ENCODE data around the gene PAQR9. TPM values are rescaled to one million over a fixed set of nuclear protein-coding genes. Genes with fewer than 3 reads are reported as not detected.

PAQR9 gene
- total and polyA plus RNA-seq, 9 of the 15 experiments (the other 6 are each of a cell fraction or from before 2014, with no cell fraction given), result 0.04 to 0.58 (median 0.22) TPM

- ChIA-PET CTCF (ENCODE audit: low intra/inter-chr PET ratio) (no interaction called here), POLR2A (interaction anchor here (0.6 kb wide), 1 partner anchor 107 kb away, joined by 3 read pairs; no protein-coding TSS in a partner anchor)
- H3K9me3 ChIP-seq (replicated peaks; ENCODE audit: control insufficient read depth, insufficient read depth, low read depth, low read length), result peaks cover 2% of the 10 kb centered on the region; the same call in 1 of the 2 replicates
- H3K36me3 ChIP-seq (ENCODE audit: control insufficient read depth, insufficient read depth, low read length), result no peaks in the 10 kb centered on the region
- H3K4me3 ChIP-seq, result peak overlapping the region; percentile 72
- H3K4me2 ChIP-seq (ENCODE audit: insufficient read depth, low read length), result peak overlapping the region; percentile 70; the same call in 1 of the 2 replicates
- in situ Hi-C loops (cut with MboI), result no loop called here
- ATAC-seq (no peak), FAIRE-seq (no peak), DNase-seq (ENCODE audit: extremely low read depth in 1 of 4, low spot score in 3 of 4) (no peak)
- H3K9me1 ChIP-seq (ENCODE audit: control insufficient read depth, insufficient read depth, low read length), result no peaks in the 10 kb centered on the region
- H3K27me3 ChIP-seq (ENCODE audit: control insufficient read depth in 2 of 2, insufficient read depth in 2 of 2, low read length in 2 of 2), result no peaks in the 10 kb centered on the region
- TF ChIP-seq, protein P1, sequence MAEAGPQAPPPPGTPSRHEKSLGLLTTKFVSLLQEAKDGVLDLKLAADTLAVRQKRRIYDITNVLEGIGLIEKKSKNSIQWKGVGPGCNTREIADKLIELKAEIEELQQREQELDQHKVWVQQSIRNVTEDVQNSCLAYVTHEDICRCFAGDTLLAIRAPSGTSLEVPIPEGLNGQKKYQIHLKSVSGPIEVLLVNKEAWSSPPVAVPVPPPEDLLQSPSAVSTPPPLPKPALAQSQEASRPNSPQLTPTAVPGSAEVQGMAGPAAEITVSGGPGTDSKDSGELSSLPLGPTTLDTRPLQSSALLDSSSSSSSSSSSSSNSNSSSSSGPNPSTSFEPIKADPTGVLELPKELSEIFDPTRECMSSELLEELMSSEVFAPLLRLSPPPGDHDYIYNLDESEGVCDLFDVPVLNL (CRISPR knock-in tag; IDR thresholded peaks at IDR 0.05; ENCODE audit: low read depth), result no peak
- TF ChIP-seq, protein P2, sequence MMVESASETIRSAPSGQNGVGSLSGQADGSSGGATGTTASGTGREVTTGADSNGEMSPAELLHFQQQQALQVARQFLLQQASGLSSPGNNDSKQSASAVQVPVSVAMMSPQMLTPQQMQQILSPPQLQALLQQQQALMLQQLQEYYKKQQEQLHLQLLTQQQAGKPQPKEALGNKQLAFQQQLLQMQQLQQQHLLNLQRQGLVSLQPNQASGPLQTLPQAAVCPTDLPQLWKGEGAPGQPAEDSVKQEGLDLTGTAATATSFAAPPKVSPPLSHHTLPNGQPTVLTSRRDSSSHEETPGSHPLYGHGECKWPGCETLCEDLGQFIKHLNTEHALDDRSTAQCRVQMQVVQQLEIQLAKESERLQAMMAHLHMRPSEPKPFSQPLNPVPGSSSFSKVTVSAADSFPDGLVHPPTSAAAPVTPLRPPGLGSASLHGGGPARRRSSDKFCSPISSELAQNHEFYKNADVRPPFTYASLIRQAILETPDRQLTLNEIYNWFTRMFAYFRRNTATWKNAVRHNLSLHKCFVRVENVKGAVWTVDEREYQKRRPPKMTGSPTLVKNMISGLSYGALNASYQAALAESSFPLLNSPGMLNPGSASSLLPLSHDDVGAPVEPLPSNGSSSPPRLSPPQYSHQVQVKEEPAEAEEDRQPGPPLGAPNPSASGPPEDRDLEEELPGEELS (CRISPR knock-in tag; IDR thresholded peaks at IDR 0.05; ENCODE audit: borderline replicate concordance), result no peak
- TF ChIP-seq TRIM28 (IDR thresholded peaks at IDR 0.05), result no peak
- no peaks in the 10 kb centered on the region for H4K20me1 ChIP-seq (replicated peaks; ENCODE audit: control insufficient read depth, insufficient read depth, low read length)
- H3K27ac ChIP-seq (ENCODE audit: extremely low read depth, low read depth, low read length), result no peak overlapping the region
- H2AFZ ChIP-seq (ENCODE audit: low read depth, low read length), result peak overlapping the region; percentile 84; the same call in 1 of the 2 replicates
- BruUV-seq (replicated peaks), result no TSS peak
- no CpG with 5 or more reads among the region's 35 CpGs for WGBS (ENCODE audit: insufficient coverage, low coverage, missing lambda C conversion rate)
- H3K9ac ChIP-seq (ENCODE audit: insufficient read depth in 1 of 2, low read depth in 2 of 2, low read length in 2 of 2), result peak overlapping the region; percentile 59 to 93; a peak in 3 of 4 replicates
- peaks cover 14 to 23% of the 10 kb centered on the region in 2 experiments; a peak in 4 of 5 replicates for H3K4me1 ChIP-seq (replicated peaks in 1 of 2; ENCODE audit: control insufficient read depth in 2 of 2, insufficient read depth in 2 of 2, low read length in 2 of 2)
- no peaks in the 10 kb centered on the region for H3K79me2 ChIP-seq (ENCODE audit: control insufficient read depth, insufficient read depth, low read length)
- intact Hi-C loops (cut with micrococcal nuclease), result no loop called here
These were observed 299 bp downstream of the PAQR9 start for GRCh38 chr3:142963234-142963515.

Measured in K562 (cell line).